Activated CD8-positive, alpha-beta memory T cell treated with anti-CD3 and anti-CD28 coated beads for 48 hours (primary cell): ENCODE results near the gene CPA5.
"Not testable (repeated sequence)": the region's sequence is repeated elsewhere in the genome, so short reads cannot be mapped to it uniquely, and the experiment has no call there.

Experiments
- DNase-seq, 3 experiments: peaks; one replicate each; pipeline ENCODE4 v3.0.0-alpha.2; 2020; ENCODE audit warnings: low read depth in 2 of 3, low spot score in 2 of 3

CPA5 gene

DNA sequence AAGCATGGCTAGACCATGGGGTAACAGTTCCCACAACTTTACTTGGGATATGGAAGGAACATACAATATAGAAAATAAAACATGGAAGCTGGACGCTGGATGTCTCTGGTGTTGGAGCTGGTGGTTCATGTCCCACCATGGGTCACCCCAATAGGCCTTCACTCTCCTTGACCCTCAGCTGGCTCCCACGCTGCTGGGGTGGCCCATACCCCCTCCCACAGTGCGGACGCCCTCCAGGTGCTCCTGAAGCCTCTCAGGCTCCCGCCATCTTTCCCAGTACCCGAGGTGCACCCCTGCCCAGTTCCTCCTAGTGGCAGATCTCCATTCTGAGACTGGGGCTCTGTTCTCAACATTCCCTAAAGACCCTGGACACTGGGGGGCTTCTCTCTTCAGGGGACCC lies 29.9 kb downstream of the CPA5 start:
- no peak for DNase-seq

- not testable (repeated sequence) for DNase-seq
These were observed 31.8 kb downstream of the CPA5 start for GRCh38 chr7:130376461-130376860.

DNA sequence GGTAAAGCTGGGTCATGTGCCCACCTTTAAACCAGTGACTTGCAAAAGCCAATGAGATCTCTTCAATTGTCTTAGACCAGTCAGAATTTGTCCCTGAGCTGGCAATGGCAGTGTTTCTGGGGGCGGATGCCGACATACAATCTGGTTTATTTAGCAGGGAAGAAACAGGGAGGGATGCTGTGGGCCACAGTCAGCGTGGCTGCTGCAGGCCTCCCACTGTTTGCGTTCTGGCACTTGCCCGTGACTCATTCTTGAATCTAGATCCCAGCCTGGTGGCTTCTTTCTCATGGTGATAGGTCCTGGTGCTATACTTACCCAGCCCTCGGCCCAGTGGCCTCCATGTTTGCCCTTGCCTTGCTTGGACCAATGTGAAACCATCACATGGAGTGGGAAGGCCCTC lies 32.6 kb downstream of the CPA5 start:
- DNase-seq, result no peak

GRCh38 chr7:130379019-130379418 lies 34.4 kb downstream of the CPA5 start:
- no peak for DNase-seq

DNA sequence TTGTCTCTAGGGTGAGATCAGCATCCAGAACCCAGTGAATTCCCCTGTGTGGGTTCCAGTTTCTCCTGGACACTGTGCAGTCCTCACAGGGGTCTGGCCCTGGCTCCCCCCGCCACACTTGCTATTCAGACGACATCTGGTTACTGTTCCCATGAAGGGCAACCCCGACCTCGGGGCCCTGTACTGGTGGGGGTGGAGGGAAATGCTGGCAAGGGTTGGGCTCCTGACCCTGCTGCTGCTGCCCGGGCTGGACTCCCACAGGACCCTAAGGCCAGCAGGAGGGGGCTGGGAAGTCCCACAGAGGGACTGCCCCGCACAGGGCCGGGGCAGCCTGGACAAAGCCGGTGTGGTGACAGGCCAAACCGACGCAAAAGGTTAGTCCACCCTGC lies 34.9 kb downstream of the CPA5 start:
- DNase-seq, result no peak

GRCh38 chr7:130379921-130380860 lies 35.6 kb downstream of the CPA5 start, which contains the start of gene CPA1:
Gene CPA1, plus strand, starts transcription at chr7:130380494. Its CDS starts 27 bp downstream, at chr7:130380521.
- DNase-seq, result no peak

DNA sequence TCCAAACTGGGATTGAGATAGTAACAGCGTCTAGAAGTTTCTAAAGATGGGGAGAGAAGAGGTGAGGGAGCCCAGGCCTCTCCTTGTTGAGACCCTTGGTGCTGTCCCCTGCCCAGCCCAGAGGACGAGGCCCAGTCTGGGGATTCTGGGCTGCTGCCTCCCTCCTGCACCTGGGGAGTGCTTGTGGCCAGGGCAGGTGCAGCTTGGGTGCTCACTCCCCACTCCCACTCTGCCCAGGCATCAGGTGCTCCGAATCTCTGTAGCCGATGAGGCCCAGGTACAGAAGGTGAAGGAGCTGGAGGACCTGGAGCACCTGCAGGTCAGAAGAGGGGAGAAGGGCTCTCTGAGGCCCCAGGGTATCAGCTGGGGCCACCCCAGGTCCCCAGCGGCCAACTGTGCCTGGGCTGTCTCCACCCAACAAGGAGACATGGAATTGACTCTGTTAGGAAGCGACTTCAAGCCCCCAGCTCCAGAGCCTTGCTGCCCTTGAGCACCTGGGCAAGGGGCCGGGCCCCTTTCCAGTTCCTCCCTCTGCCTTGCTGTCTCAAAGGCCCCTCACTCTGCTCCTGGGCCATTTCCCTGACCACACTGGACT lies 36.3 kb downstream of the CPA5 start:
- DNase-seq, result no peak

GRCh38 chr7:130381468-130382312 lies 37.1 kb downstream of the CPA5 start:
- DNase-seq, result no peak

DNA sequence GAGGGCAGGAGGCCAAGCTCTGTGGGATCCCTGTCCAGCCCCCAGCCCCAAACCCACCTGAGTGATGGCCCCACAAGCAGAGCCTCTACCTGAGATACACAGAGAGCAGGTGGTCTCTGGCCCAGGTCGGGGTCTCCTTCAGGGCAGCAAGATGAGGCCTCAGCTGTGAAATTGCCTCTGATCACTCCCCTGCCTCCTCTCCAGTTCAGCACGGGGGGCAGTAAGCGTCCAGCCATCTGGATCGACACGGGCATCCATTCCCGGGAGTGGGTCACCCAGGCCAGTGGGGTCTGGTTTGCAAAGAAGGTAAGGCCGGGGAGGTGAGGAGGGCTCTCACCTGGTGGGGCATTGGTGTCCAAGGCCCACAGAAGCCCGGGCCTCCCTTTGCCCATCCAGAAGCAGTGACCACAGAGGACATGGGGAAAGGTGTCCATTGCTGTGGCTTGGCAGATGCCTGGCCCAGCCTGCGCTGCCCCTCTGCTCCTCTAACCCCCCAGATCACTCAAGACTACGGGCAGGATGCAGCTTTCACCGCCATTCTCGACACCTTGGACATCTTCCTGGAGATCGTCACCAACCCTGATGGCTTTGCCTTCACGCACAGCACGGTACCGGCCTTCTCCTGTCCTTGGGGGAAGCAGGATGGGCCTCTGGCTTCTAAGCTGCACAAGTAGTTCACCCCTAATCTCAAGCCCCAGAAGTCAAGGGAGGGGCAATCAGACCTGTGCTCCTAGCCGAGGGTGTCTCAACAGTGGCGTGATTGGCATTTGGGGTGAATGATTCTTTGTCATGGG lies 38.8 kb downstream of the CPA5 start:
- DNase-seq, result no peak

- no peak for DNase-seq
These were observed 39.8 kb downstream of the CPA5 start for GRCh38 chr7:130384371-130384801.

DNA sequence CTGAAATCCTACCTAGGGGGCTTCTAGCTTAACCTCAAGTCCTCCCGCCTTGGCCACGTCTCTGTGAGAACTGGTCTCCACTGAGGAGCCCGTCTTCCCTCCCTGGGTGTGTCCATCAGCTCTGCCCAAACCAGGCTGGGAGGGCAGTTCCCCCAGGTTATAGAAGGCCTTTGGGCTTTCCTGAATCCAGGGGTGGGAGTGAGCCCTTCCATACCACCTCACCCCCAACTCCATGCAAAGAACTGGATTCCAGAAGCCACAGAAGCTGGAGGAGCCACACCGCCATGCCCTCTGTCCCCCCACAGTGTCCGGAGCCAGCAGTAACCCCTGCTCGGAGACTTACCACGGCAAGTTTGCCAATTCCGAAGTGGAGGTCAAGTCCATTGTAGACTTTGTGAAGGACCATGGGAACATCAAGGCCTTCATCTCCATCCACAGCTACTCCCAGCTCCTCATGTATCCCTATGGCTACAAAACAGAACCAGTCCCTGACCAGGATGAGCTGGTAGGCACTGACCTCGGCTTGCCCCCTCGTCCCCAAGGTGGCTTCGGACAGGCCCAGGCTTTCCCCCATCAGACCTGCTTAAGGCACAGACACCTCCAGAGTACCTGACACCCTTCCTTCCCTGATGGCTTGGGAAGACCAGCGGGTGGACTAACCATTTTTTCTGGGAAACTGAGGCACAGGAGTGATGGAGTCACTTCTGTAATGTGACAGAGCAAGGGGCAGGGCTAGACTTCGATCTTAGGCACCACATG lies 40.4 kb downstream of the CPA5 start:
- no peak for DNase-seq

DNA sequence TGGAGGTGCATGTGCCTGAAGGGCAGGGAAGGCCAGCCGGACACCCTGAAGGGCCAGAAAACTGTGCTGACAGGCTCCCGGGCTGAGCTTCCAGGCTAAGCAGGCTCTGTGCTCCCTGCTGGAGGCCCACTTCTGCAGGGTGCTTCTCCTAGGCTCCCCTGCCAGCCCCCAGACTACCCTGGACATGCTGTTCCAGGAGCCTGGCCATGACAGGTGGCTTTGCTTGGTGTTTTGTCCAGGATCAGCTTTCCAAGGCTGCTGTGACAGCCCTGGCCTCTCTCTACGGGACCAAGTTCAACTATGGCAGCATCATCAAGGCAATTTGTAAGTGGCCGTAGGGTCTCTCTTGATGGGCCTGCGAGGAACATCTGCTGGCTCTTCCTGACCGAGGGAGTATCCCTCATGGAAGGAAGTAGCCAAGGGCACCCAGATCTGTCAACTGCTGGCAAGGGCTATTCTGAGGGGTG lies 41.0 kb downstream of the CPA5 start:
- DNase-seq, result no peak

- no peak for DNase-seq
These were observed 42.3 kb downstream of the CPA5 start for GRCh38 chr7:130386876-130387275.

- no peak for DNase-seq
These were observed 42.7 kb downstream of the CPA5 start for GRCh38 chr7:130387306-130387627.

GRCh38 chr7:130387628-130388403 lies 43.2 kb downstream of the CPA5 start:
- no peak for DNase-seq

GRCh38 chr7:130388671-130389070 lies 44.1 kb downstream of the CPA5 start:
- no peak for DNase-seq

DNA sequence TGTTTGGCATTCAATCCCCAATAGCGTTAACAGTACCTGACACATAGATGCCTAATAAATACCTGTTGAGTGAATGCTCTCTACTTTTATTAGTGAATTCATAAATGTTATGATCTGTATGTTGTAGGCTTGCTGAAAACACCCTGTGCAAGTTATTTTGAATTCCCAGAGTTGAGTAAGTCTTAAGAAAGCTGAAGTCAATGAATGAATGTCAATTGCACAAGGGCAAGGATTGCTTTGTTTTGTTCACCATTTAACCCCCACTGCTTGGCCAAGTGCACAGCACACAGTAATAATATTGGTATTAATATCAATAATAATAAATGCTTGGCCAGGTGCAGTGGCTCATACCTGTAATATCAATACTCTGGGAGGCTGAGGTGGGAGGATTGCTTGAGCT lies 45.9 kb downstream of the CPA5 start:
- DNase-seq, result no peak

- DNase-seq, result no peak
These were observed 48.5 kb downstream of the CPA5 start for GRCh38 chr7:130393101-130393561.

DNA sequence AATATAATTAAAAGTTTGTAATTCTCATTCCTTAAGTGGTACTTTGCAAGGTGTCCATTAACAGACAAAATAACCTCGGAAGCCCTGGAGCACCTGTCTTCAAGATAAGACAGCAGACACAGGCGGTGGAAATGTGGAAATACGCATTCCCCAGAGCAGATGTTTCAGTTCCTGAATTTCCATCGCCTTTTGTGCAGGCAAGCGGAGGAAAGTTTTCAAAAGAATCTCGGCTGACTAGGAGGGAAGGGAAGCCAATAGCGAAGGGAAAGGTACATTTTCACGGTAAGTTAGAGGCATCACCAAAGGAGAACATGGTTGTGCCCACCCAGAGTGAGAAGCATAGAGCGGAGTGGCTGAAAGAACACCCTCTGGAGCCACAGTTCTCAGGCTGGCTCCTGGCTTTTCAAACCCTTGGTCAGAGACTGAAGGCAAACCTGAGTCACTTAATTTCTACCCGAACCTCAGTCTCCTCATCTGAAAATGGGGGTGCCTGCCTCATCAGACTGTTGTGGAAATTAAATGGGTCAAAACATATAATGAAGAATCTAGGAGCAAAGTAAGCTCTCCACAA lies 49.3 kb downstream of the CPA5 start:
- no peak for DNase-seq
